Amniotic epithelial cell (primary cell): ENCODE data around the gene SLC39A5.
A peak's percentile ranks its signal among the peaks of the same experiment; 100 is the strongest.

ENCODE experiments used
- DNase-seq: peaks from one replicate; pipeline ENCODE4 v3.0.0-alpha.2; 2010; ENCODE audit warnings: low read depth

The SLC39A5 gene

GRCh38 chr12:56213878-56214277 is 16.0 kb upstream of the SLC39A5 start:
- DNase-seq: no peak

GRCh38 chr12:56216461-56216860 is 13.4 kb upstream of the SLC39A5 start:
- no peak for DNase-seq

GRCh38 chr12:56219840-56220239 is 10.0 kb upstream of the SLC39A5 start:
- DNase-seq: no peak

- peak; percentile 71 for DNase-seq
These were observed 9.1 kb upstream of the SLC39A5 start for GRCh38 chr12:56220611-56221231.

GRCh38 chr12:56221232-56221756 is 8.6 kb upstream of the SLC39A5 start:
- DNase-seq: peak; percentile 69

- DNase-seq: peak; percentile 96
These were observed 7.9 kb upstream of the SLC39A5 start, which contains the start of gene RNF41 for GRCh38 chr12:56221757-56222530. RNF41 (minus strand) TSS chr12:56221922; CDS start chr12:56214047, 7,875 bp downstream.

- no peak for DNase-seq
These were observed 7.3 kb upstream of the SLC39A5 start for GRCh38 chr12:56222531-56222895.

DNA sequence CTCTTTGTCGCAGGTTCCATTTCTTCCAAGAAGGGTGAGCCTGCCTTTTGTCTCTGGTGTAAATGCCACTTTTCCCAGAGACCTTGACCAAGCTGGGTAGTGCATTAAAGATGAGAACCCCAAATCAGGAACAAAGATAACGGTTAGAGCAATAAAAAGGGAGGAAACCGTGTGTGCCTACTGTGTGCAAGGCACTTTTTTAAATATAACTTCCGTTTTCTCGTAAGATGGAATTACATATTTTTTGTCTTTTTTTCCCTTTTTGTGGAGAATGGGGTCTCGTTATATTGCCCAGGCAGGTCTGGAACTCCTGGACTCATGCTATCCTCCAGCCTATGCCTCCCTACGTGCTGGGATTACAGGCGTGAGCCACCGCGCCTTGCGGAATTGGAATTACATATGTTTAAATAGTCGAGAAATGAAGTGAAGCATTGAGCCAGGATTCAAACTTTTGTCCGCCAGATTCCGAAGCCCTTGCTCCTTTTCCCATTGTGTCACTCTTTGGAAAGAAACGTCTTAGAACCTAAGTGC is 6.2 kb upstream of the SLC39A5 start:
- no peak for DNase-seq

- DNase-seq: peak; percentile 96
These were observed 5.6 kb upstream of the SLC39A5 start, which contains the start of gene NABP2 for GRCh38 chr12:56224102-56224701. NABP2 (plus strand) TSS chr12:56224342; CDS start chr12:56224857, 515 bp downstream.

DNA sequence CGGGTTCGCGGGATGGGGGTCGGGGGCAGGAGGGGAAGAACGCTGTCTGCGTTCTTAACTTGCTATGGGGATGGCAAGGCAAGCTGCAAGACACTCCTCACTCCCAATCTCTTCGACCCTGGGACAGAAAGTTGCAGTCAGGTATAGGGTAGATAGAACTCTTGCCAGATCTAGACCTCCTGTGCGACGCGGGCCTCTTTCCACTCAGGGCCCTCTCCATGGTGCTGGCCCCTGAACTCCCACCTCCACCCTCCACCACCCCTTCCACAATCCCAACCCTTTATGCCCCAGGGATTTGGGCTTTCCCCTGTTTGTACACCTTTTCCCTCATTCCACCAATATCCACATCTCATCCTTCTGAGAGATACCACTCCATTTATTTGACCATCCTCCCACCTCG is 4.9 kb upstream of the SLC39A5 start:
- no peak for DNase-seq

DNA sequence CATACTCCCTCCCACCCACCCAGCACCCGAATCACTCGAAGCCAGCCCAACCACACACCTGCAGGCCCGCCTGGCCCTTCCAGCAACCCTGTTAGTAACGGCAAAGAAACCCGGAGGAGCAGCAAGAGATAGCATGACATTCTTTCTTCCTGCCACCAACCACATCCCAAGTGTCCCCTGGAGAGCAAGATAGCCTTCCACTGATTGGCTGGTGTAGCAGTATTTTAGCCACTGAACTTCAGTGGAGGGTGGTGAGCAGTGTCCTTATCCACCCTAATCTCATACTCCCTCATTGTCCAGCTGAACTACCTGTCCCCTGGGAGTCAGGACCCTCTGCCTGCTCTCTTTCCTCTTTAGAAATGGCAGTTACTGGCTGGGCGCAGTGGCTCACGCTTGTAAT is 769 bp upstream of the SLC39A5 start:
- DNase-seq: no peak

GRCh38 chr12:56230432-56231183 is 757 bp downstream of the SLC39A5 start:
- DNase-seq: no peak

DNA sequence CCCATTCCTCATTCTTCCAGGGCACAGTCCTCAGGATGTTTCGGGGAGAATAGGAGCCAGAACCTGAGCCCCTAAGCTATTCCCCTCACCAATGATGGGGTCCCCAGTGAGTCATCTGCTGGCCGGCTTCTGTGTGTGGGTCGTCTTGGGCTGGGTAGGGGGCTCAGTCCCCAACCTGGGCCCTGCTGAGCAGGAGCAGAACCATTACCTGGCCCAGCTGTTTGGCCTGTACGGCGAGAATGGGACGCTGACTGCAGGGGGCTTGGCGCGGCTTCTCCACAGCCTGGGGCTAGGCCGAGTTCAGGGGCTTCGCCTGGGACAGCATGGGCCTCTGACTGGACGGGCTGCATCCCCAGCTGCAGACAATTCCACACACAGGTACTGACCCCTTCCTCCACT is 1.3 kb downstream of the SLC39A5 start:
- no peak for DNase-seq

- no peak for DNase-seq
These were observed 5.0 kb downstream of the SLC39A5 start for GRCh38 chr12:56234746-56235436.

DNA sequence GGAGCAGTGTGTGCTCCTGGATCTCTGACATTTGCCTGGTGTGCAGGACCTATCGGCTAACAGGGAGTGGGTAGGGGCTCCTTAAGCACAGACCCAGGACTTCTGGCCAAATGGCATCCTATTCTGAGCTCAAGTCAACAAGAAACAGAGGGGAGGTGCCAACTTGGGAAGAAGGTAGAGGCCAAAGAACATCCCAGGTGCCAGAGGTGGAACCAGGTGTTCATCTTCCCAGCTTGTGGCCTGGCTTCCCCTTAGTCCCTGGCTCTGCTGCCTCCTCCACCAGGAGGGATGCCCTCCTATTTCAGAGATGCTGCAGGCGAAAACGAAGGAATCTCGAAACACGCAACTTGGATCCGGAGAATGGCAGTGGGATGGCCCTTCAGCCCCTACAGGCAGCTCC is 6.2 kb downstream of the SLC39A5 start:
- DNase-seq: no peak

- DNase-seq: no peak
These were observed 7.1 kb downstream of the SLC39A5 start for GRCh38 chr12:56236985-56237384.

GRCh38 chr12:56237552-56237951 is 7.7 kb downstream of the SLC39A5 start:
- no peak for DNase-seq

DNA sequence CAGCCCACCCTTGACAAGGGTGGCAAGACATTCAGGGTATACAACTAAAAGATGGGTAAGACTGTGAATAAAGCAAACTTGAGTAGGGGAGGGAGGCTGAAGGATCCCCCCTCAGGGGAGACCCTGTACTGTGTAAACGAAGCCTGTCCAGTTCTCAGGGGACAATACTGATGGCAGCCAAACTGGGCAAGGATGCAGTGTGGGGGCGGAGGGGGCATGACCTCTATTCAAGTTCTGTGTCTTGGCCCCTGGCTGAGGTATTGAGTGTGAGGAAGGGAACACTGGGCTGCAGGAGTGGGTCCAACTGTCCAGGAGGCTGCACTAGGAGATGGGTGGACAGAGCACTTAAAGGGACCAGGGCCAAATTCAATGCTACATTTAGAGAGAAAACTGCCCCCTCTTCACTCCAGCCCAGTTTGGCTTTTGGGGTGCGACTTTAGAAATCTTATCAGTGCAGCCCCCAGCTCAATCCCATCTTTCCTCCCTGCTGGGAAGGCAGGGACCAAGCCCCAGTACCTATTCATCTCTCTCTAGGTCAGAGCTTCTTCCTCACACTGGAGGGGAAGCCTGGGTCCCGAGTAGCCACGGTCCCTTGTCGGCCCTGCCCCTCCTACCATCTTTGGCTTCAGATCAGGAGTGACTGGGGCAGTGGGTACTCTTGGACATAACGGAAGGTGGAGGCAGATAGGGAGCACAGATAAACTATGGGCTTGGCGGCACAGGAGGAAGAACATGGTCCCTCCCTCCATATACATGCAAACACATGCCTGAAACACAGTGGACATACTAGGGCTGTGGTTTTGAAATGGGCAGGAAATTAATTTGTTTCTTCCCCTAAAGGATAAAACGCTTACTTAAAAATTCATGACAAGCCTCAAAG is 11.8 kb downstream of the SLC39A5 start:
- no peak for DNase-seq

GRCh38 chr12:56242986-56243385 is 13.1 kb downstream of the SLC39A5 start:
- DNase-seq: no peak

DNA sequence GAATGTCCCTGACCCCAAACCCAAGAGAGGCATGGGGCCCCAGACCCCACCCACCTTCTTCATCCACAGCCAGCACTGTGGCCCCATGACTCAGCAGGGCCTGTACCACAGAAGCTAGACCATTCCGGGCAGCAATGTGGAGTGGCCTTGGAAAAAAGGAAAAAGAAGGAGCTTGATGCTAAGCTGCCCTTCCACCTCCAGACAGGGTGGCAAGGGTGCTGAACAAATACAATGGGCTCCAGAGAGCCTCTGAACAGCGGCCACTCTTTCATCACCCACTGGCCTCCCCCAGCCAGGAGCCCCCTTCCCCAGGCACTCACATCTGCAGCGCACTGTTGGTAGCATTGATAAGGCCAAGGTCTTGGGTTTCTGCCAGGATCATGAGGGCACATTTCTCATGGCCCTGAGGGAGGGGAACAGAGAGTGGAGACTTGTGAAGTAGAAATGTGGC is 13.9 kb downstream of the SLC39A5 start:
- peak; percentile 54 for DNase-seq
